Neural progenitor cell (in vitro differentiated cells): ENCODE data around the gene RNH1.

Source experiments
- EZH2 ChIP-seq: fragments of 200-600 bp; sonication (generic); IDR thresholded peaks from 2 replicates; pipeline ENCODE4 v1.6.1; 2017; ENCODE audit warnings: antibody characterized with exemption, mild to moderate bottlenecking, moderate library complexity
- TF ChIP-seq, protein P1 (sequence below): fragments of 200-600 bp; sonication (generic); IDR thresholded peaks from 2 replicates; pipeline ENCODE4 v1.5.1; 2017; ENCODE audit warnings: antibody characterized with exemption, mild to moderate bottlenecking

DNA sequence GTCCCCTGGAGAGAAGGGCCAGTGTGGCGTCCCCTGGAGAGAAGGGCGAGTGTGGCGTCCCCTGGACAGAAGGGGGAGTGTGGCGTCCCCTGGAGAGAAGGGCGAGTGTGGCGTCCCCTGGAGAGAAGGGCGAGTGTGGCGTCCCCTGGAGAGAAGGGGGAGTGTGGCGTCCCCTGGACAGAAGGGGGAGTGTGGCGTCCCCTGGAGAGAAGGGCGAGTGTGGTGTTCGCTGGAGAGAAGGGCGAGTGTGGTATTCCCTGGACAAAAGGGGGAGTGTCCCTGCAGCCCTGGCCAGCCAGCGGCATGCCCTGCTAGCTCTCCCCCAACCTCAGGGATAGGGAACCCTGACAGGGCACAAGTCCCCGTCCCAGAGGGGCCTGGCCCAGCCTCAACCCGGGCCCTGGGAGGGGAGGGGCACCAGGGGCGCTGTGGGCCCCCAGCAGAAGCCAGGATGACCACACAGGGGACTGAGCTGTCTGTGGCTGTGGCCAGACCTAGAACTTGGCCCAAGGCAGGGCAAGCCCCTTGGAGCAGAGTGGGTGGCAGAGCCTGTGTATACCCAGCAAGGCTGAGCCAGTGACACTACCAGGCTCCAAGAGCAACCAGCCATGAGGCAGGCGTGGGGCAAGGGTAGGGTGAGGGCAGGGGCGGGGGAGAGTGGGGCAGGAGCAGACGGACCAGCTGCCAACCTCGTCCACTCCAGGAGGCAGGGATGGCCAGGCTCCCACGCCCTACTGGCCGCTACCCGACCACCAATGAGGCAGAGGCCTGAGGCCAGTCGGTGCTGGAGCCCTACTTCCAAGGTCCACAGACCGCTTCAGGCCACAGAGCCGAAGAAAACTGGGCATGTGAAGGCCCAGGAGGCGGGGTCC, 24.2 kb upstream of the RNH1 start:
- TF ChIP-seq, protein P1, sequence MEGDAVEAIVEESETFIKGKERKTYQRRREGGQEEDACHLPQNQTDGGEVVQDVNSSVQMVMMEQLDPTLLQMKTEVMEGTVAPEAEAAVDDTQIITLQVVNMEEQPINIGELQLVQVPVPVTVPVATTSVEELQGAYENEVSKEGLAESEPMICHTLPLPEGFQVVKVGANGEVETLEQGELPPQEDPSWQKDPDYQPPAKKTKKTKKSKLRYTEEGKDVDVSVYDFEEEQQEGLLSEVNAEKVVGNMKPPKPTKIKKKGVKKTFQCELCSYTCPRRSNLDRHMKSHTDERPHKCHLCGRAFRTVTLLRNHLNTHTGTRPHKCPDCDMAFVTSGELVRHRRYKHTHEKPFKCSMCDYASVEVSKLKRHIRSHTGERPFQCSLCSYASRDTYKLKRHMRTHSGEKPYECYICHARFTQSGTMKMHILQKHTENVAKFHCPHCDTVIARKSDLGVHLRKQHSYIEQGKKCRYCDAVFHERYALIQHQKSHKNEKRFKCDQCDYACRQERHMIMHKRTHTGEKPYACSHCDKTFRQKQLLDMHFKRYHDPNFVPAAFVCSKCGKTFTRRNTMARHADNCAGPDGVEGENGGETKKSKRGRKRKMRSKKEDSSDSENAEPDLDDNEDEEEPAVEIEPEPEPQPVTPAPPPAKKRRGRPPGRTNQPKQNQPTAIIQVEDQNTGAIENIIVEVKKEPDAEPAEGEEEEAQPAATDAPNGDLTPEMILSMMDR = no peak
- no peak for TF ChIP-seq EZH2
